ENCODE data around the gene ZC3H13.

The ZC3H13 gene

DNA sequence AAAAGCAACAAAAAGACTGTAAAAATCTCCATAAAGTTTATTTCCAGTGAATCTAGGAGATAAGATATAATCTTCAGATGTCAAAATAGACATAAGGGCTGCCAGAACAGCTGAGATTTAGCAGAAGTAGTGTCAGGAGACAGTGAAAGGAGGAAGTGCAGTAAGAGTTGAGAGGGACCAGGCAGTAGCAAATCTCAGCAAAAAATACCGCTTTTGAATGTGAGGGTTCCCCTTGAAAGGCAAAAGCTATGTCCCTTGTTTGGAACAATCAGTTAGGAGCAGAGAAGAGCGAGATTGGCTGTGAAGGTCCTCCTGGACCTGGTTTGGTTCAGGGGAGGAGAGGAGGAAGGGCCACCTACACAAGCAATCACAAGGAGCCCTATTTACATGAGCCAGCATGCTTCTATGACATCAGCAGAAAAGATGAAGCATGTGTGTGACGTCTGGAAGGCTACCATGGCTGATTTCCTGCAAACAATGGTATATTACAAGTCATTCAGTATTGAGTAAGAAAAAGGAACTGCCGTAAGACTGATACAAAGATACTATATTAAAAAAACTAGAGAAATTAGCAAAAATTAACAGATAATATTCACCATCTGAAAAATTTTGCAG, 102.1 kb downstream of the ZC3H13 start:
- DNase-seq (ENCODE audit: low read depth) = no peak
- H3K4me3 ChIP-seq (ENCODE audit: low read depth, low read length) = no peak overlapping the region

DNA sequence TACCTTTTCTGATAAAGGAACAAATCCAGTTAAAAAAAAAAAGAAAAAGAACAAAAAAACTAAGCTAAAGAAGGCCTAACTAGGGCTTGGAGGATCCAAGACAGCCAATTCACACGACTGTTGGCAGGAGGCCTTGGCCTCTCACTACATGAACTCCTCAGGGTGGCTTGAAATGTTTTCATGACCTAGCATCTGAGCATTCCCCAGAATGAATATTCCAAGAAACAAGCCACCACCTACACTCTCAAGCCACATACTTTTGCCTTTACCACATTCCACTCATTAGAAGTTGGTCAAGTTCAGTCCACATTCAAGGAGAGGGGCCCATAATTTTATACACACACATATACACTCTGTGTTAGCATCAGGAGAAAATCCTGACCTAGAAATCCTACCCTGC, 103.4 kb downstream of the ZC3H13 start:
- no peak overlapping the region for H3K4me3 ChIP-seq (ENCODE audit: low read depth, low read length)

DNA sequence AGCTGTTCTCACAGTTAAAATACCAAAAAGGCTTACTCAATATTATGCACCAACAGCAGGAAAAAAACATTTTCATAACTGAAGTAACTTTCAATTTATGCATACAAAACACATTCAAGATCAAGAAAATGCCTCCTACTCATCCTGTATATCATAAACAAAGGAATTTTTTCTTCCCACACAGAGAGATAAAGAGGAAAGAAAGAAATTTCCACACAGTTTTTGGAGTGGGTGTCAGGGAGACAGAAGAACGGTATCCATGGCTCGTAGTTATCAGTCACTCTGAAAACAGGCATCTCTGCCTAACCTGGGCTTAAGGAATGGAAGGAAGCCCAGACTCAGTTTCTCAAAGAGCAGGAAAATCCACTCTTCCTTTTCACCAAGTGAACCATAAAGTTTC, 108.6 kb downstream of the ZC3H13 start:
- no peak for DNase-seq (ENCODE audit: low read depth)
- H3K4me3 ChIP-seq (ENCODE audit: low read depth, low read length) = no peak overlapping the region

More for the DNA sequence above, 103.4 kb downstream of the ZC3H13 start:
- DNase-seq (ENCODE audit: low read depth) = peak; percentile 23

DNA sequence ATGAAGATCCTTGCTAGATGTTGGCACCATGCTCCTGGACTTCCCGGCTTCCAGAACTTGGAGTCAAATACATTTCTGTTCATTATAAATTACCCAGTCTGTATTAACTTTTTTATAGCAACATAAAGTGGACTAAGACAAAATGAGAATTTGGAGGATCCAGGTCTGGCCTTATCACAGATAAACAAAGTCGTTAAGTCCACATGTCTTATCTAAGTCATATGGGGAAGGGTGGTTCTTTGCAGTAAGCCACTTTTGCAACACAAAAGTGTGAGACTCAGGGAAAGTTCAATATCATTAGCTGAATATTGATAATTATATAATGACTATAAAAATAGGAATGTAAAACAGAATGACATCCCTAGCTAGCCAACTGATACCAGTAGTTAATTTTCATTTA, 109.4 kb downstream of the ZC3H13 start:
- no peak for DNase-seq (ENCODE audit: low read depth)
- no peak overlapping the region for H3K4me3 ChIP-seq (ENCODE audit: low read depth, low read length)

DNA sequence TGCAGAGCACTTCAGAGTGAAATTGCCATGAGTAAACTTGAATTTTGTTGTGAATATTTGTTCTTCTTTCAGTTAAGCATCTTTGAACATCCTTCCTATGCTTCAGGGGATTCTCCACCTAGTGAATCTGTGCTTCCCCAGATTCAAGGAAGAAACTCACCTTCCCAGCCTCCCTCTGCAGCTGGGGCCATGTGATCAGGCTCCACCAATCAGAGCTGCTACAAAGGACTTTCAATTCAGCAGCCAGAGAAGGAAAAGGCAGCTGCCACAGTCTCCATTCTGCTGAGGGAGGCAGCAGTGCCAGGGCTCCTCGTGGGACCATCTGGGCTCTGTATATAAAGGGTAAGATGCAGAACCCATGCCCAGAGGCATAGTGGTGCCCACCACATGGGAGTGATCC, 111.3 kb downstream of the ZC3H13 start:
- H3K4me3 ChIP-seq (ENCODE audit: low read depth, low read length) = no peak overlapping the region
- DNase-seq (ENCODE audit: low read depth) = no peak

DNA sequence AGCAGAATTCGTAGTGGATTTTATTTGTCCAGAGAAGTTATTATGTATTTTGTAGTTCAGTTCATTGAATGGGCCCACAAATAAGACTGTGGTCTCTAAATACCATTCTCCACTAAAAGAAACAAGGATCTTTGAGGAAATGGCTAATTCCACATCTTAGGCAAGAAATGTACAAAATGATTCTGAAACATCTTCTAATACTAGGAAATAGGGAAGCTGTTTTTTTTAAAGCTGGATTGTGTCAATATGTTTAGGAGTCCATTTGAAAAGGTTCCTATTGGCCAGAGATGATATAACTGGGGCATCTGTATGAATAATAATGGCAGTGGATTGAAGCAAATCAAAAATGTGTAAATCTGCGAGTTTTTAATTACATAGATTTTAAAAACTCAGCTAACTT, 112.5 kb downstream of the ZC3H13 start:
- DNase-seq (ENCODE audit: low read depth) = no peak
- no peak overlapping the region for H3K4me3 ChIP-seq (ENCODE audit: low read depth, low read length)

DNA sequence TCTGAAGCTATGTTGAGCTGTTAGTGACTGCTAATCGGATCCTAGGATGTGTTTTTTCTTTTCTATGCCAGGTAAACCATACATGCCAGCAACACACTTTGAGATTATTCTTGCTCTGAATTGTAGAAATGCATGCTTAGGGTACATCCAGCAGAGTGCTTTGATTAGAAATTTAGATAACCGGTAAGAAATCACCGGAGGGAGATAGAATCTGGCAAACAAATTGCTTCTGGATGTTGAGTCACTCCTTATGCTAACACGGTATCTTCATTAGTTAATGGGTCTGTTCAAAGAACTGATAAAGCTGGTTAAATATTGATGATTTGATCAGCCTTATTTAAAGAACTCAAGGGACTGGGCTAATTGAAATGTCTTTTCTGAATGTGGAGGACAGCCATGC, 115.9 kb downstream of the ZC3H13 start:
- DNase-seq (ENCODE audit: low read depth) = no peak
- H3K4me3 ChIP-seq (ENCODE audit: low read depth, low read length) = no peak overlapping the region

DNA sequence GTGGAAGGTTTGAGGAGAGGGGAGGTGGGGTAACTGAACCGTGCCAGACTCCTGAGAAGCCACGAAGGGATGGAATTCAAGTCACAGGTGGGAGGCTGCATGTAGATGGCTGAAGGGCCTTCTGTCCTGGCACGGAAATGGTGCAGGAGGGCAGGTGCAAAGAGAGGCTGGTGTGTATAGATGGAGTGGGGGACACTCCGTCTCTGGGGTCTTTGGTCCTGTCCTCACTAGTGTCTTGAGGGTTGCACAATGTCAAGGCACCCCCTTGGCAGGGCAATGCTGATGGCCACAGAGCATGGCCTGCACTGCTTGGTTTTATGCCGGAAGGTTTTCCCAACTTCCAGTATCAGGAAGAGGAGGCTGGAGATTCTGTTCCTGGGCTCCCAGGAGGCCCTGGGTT, 118.3 kb downstream of the ZC3H13 start:
- no peak overlapping the region for H3K4me3 ChIP-seq (ENCODE audit: low read depth, low read length)
- DNase-seq (ENCODE audit: low read depth) = no peak

DNA sequence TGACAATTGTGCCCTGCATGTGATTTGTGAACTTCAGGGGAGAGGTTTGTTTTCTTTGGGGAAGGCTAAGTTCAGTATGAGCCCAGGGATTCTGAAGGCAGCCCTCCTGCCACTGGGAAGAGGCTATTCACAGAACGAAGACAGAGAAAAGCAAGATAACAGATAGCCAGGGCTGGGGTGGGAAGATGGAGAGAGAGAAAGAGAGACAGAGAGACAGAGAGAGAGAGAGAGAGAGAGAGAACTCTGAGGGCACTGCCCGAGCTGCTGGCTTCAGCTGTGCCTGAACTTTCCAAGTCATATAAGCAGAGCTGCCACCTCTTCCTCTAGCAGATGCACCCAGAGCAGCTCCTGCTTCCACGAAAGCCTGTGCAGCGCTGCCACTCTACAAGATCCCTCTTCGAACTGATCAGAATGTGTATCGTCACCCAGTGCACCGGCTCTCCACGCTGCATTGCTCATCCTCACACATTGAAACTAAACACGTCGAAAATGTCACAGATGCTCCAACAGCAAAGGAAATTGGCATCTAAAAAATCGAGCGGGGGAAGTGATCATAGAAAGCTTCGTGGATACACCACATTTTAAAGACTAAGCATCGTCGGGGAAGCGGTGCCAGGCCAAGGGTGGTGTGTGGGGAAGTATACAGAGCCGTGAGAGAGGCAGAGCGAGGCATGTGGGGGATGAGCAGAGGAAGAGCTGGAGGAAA, 119.2 kb downstream of the ZC3H13 start:
- DNase-seq (ENCODE audit: low read depth) = no peak
- no peak overlapping the region for H3K4me3 ChIP-seq (ENCODE audit: low read depth, low read length)

DNA sequence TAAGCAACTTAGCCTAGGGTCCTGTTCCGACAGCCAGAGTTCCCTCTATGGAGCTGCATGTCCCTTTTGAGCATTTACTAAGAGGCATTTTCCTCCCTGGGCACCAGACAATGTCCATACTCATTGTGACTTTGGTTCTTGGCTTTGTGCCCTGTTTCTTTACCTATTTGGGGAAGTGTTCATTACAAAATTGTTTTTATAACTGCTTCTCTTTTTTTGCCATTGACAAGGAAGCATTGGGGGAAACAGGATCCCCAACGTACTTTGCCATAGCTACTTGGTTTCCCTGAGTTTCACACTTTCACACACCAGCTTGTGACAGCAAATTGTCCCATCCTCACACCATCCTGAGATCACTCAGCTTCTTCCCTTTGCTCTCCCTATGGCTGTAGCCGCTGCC, 119.9 kb downstream of the ZC3H13 start:
- no peak overlapping the region for H3K4me3 ChIP-seq (ENCODE audit: low read depth, low read length)
- no peak for DNase-seq (ENCODE audit: low read depth)

DNA sequence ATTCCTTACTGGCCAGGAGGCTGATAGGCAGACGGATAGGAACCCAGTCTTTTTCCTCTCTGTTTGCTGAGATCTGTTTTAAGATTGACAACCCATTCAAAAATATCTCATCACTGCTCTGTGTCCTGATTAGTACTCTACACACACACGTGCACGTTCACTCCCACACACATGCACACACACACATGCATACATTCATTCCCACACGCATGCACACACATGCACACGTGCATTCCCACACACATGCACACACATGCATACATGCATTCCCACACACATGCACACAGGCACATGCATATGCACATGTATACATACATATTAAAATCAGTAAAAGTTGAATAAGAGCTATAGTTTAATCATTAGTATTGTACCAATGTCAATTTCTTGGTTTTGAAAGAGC, 120.4 kb downstream of the ZC3H13 start:
- DNase-seq (ENCODE audit: low read depth) = no peak
- H3K4me3 ChIP-seq (ENCODE audit: low read depth, low read length) = no peak overlapping the region

DNA sequence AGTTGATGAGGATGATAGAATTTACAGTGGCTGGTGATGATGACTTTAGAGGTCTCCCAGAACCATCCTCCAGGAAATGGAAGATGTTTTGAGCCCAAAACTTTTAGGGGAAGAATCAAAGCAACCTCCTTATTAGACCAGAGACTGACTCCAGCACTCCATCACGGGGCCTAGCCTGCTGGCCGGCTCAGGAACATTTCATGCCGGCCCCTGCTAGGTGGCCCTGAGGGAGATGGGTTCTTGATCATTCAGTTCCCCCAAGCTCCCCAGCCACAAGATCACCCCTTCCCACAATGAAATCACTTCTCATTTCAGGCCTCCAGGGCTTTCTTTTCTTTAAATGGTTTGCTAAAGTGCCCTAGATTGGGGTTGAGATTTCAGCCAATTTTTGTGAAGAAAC, 121.3 kb downstream of the ZC3H13 start:
- DNase-seq (ENCODE audit: low read depth) = no peak

DNA sequence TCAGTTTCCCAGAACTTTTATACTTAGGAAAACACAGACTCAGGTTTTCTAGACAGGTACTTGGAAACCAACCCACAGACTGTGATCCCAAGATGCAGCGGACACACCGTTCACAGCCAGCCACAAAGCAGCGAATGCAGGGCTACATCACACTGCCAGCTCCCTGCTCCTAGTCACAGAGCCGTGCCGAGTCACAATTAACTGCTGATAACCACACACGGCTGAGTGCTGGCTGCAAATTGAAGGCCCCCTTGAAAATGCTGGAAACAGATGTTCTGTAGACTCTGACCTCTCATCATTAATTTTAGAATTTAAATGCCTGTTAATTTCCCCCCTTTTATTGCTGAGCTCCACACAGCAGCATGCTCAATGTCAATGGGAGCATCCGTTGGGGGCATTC, 122.4 kb downstream of the ZC3H13 start:
- H3K4me3 ChIP-seq (ENCODE audit: low read depth, low read length) = no peak overlapping the region
- DNase-seq (ENCODE audit: low read depth) = no peak

More for the DNA sequence above, 121.3 kb downstream of the ZC3H13 start:
- no peak overlapping the region for H3K4me3 ChIP-seq (ENCODE audit: low read depth, low read length)

DNA sequence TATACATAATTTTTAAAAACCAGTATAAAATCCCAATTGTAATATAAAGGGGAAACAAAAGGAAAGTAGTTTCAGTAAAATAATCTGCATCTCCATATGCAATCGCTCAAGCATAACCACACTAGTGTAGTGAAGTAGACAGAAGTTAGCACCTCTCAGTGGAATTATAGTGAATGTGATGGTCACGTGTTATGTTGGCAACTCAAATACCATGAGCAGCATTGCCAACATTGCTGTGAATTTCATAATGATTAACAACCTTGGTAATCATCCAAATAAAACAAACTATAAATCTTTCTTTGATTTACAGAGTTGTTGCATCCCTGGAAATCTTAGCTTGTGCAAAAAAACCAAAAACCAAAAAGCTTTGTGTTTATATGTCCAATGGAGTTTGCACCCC, 123.7 kb downstream of the ZC3H13 start:
- DNase-seq (ENCODE audit: low read depth) = no peak

DNA sequence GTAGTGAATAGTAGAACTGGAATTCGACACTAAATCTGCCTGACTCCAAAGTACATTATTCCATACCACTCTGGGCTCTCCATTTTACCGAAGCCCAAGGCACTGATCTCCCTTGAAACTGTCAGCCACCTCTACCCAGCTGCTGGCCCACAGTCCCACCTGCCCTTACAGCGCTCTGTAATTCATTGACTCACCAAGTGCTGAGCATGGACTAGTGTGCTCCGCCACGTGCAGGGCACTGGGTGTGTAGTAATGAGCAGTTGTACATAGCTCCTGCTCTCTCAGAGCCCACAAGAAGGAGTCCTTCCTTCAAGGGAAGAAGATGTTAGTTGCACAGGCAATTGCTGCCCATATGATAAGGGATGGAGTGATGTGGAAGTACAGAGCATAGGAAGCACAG, 124.4 kb downstream of the ZC3H13 start:
- H3K4me3 ChIP-seq (ENCODE audit: low read depth, low read length) = no peak overlapping the region
- no peak for DNase-seq (ENCODE audit: low read depth)

More for the DNA sequence above, 123.7 kb downstream of the ZC3H13 start:
- no peak overlapping the region for H3K4me3 ChIP-seq (ENCODE audit: low read depth, low read length)

DNA sequence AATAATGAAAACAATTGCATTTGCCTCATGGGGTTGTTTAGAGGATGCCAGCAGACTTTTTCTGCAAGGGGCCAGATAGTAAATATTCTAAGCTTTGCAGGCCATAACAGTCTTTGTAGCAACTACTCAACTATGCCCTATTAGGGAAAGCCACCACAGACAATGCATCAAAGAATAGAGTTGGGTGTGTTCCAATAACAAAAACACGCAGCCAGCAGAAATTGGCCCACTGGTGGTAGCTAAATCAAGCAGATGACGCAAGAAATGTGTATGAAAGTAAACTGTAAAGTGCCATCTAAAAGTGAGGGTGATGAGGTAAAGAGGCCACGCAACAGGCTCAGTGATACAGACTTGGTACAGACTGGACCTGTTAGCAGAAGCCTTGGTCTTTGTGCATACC, 125.8 kb downstream of the ZC3H13 start:
- H3K4me3 ChIP-seq (ENCODE audit: low read depth, low read length) = no peak overlapping the region
- no peak for DNase-seq (ENCODE audit: low read depth)

DNA sequence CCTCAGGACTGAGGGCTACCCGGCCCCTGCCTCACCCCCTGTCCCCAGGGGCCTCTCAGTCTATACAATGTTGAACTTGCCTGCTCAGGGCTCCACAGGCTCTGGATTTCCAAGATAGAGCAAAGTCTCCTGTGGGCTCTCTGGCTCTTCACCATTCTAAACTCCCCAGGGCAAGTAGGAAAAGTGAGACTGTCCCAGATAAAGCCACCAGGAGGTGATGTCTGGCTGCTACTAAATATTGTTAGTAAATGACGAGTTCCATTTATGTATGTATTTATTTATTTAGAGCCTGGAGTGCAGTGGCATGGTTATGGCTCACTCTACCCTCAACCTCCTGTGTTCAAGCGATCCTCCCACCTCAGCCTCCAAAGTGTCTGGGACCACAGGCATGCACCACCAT, 127.4 kb downstream of the ZC3H13 start:
- H3K4me3 ChIP-seq (ENCODE audit: low read depth, low read length) = no peak overlapping the region
- DNase-seq (ENCODE audit: low read depth) = no peak

DNA sequence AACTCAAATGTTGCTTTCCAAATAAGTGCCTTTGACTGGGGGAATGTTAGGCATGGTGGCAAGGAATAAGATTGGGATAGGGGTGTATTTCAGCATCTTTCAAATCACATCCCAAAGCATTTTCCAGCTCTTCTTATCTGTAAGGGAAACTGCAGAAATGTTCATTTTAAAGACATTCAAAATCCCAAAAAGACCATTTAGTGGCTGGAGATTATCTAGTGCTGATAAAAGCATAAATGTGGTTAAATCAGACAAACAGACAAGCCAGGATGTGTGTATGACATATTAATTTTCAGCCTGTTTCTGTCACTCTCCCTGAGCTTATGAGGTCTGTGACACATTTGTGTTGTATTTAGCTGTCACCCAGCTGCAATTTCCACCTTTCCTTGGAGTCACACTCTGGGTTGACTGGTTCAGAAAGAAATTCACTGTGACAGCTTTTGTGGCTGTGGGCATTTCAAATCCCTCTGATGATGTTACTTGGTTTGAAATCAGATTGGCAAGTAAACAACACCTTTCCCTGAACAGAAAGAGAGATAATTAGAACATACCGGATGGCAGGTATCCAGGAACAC, 131.3 kb downstream of the ZC3H13 start:
- no peak for DNase-seq (ENCODE audit: low read depth)
- H3K4me3 ChIP-seq (ENCODE audit: low read depth, low read length) = no peak overlapping the region

DNA sequence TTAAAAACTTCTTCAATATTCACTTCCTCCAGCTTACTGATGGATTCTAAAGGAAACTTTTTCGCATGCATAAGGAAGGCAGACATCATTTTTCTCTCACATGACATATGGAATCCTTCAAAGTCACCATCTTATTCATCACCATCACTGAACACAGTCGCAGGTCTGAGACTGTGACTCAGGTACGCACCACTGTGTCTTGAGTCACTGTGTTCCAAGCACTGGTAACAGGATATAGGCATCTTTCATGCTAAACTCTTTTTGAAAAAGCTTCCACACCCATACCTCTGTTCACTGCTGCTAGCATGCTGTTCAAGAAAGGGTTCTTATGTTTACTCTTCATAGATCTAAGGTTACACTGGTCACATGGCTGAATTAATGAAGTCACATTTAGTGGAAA, 133.9 kb downstream of the ZC3H13 start:
- no peak overlapping the region for H3K4me3 ChIP-seq (ENCODE audit: low read depth, low read length)
- no peak for DNase-seq (ENCODE audit: low read depth)

DNA sequence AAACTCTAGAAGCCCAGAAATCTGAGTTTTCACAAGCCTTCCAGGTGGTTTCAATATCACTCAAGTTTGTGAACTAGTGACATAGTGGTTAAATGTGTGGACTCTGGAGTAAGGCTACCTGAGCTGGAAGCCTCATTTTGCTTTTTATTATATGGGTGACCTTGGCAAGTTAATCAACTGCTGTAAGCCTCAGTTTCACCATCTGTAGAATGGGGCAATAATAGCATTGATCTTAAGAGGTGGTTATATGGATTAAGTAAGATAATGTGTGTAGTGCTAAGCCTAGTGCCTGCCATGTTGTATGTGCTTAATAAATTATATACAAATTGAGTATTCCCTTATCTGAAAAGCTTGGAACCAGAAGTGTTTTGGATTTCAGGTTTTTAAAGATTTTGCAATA, 135.5 kb downstream of the ZC3H13 start:
- no peak for DNase-seq (ENCODE audit: low read depth)
- no peak overlapping the region for H3K4me3 ChIP-seq (ENCODE audit: low read depth, low read length)

Measured in skeletal muscle cell (primary cell).